GM18870 (cell line): ENCODE data around the gene HNRNPM.
"Not testable (repeated sequence)": the region's sequence is repeated elsewhere in the genome, so short reads cannot be mapped to it uniquely, and the experiment has no call there.

Source experiments
- ATAC-seq: cut with Tn5 transposase; IDR thresholded peaks from one replicate; pipeline ENCODE4 v1.9.1; 2021; ENCODE audit warnings: moderate library complexity; ENCODE audit not compliant: unreplicated experiment

Gene HNRNPM

GRCh38 chr19:8444677-8445487 lies at the start of gene HNRNPM:
HNRNPM (plus strand) TSS chr19:8444975; CDS start chr19:8444999, 24 bp downstream.
- peak; percentile 70 for ATAC-seq

GRCh38 chr19:8395621-8396082 lies 49.1 kb upstream of the HNRNPM start:
- ATAC-seq: no peak

GRCh38 chr19:8396185-8396562 lies 48.6 kb upstream of the HNRNPM start:
- ATAC-seq: no peak

- ATAC-seq: no peak
Observed at GRCh38 chr19:8396563-8397203, 48.1 kb upstream of the HNRNPM start.

- ATAC-seq: no peak
Observed at GRCh38 chr19:8397271-8397670, 47.5 kb upstream of the HNRNPM start.

GRCh38 chr19:8397746-8398310 lies 46.9 kb upstream of the HNRNPM start:
- no peak for ATAC-seq

GRCh38 chr19:8398311-8398771 lies 46.4 kb upstream of the HNRNPM start:
- no peak for ATAC-seq

GRCh38 chr19:8399681-8400188 lies 45.0 kb upstream of the HNRNPM start:
- no peak for ATAC-seq

- ATAC-seq: no peak
Observed at GRCh38 chr19:8401981-8402411, 42.8 kb upstream of the HNRNPM start.

GRCh38 chr19:8403098-8403819 lies 41.5 kb upstream of the HNRNPM start:
- ATAC-seq: no peak

GRCh38 chr19:8403820-8404109 lies 41.0 kb upstream of the HNRNPM start:
- no peak for ATAC-seq

GRCh38 chr19:8404391-8405151 lies 40.2 kb upstream of the HNRNPM start:
- ATAC-seq: no peak

- ATAC-seq: not testable (repeated sequence)
Observed at GRCh38 chr19:8410718-8411117, 34.1 kb upstream of the HNRNPM start.

GRCh38 chr19:8412783-8413628 lies 31.8 kb upstream of the HNRNPM start, which contains the start of gene MARCHF2:
MARCHF2 (plus strand) TSS chr19:8413305; CDS start chr19:8421841, 8,536 bp downstream.
- peak; percentile 84 for ATAC-seq

GRCh38 chr19:8413629-8413995 lies 31.2 kb upstream of the HNRNPM start:
- ATAC-seq: no peak

GRCh38 chr19:8416796-8417195 lies 28.0 kb upstream of the HNRNPM start:
- ATAC-seq: no peak

GRCh38 chr19:8421484-8422461 lies 23.0 kb upstream of the HNRNPM start:
- no peak for ATAC-seq

- ATAC-seq: no peak
Observed at GRCh38 chr19:8423817-8424223, 21.0 kb upstream of the HNRNPM start.
